GM19452 (cell line): ENCODE results near the gene MAD1L1.
A peak's percentile ranks its signal among the peaks of the same experiment; 100 is the strongest.
"Not testable (repeated sequence)": the region's sequence is repeated elsewhere in the genome, so short reads cannot be mapped to it uniquely, and the experiment has no call there.

Experiments used
- ATAC-seq: cut with Tn5 transposase; IDR thresholded peaks from one replicate; pipeline ENCODE4 v1.9.1; 2021; ENCODE audit not compliant: unreplicated experiment

MAD1L1 gene

DNA sequence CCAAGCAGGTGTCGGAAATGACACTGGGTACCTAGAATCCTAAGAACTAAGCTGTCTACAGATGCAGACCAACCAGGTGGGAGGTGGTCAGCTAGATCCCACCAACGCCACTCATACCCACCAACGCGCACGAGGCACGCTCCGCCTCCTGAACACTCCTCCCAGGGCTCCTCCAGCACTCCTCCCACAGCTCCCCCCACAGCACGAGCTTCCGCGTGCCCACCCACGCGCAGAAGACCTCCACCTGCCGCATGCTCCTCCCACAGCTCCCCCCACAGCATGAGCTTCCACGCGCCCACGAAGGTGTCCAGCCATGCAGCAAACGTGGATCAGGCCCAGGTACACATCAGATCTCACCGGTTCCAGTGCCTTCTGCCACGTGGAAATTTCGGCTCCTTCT is 196.0 kb downstream of the MAD1L1 start:
- ATAC-seq: no peak

DNA sequence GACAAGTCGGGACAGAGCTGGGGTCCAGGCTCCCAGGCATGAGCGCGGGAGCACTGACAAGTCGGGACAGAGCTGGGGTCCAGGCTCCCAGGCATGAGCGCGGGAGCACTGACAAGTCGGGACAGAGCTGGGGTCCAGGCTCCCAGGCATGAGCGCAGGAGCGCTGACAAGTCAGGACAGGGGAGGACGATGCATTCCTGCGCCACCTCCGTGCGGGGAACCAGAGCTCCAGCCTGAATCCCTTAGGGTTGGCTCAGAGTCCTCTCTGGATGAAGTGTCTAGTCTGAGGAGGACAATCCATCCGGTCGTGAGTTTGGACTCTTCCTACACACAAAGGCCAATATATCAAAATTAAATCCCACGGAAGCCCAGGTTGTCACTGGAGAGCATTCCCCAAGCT is 196.5 kb downstream of the MAD1L1 start:
- not testable (repeated sequence) for ATAC-seq

DNA sequence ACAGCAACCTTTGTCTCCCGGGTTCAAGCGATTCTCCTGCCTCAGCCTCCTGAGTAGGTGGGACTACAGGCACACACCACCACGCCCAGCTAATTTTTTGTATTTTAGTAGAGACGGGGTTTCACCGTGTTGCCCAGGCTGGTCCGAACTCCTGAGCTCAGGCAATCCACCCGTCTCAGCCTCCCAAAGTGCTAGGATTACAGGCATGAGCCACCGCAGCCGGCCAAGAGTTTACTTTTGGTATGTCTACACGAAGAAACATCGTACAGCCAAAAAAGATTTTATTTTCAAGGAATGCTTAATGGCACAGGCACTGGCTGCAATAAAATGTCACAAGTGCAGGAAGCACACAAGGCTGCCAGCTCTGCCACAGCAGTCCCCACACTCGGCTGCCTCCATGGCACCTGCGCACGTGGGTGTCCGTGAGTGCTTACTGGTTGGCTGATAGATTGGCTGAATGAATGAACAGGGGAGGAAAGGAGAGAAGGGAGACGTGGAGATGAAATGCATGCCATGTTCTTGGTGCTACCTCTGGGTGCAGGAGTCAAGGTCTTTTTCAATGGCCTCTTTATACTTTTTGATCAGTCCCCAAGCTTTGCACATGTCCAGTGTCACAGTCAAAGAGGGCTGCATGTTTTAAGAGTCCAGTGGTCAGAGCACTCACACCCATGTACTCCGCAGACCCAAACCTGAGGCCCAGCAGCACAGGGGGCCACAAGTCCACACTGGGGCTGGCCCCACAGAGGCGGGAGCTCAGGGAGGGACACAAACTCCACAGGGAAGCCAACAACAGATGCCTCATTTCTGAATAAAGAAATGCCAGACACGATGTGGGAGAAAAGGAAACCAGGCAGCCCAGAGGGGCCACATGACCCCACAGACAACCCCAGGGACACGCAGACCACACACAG is 198.2 kb downstream of the MAD1L1 start:
- ATAC-seq: no peak

DNA sequence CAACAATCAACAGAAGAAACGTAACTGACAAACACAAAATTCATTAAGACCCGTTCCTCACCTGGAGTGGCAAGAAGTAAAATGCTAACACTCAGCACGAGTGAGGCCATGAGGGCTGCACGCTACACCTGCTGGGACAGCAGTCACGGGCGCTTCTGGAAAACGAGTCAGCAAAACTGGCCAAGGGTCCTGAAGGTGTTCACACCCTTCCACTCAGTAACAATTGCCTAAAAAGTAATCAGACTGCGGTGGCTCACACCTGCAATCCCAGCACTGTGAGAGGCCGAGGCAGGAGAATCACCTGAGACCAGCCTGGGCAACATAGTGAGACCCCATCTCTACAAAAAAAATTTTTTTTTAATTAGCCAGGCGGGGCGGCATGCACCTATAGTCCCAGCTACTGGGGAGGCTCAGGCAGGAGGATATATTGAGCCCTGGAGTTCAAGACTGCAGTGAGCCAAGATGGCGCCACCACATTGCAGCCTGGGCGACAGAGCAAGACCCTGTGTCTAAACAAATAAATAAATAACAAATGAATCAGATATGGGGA is 199.1 kb downstream of the MAD1L1 start:
- ATAC-seq: no peak

DNA sequence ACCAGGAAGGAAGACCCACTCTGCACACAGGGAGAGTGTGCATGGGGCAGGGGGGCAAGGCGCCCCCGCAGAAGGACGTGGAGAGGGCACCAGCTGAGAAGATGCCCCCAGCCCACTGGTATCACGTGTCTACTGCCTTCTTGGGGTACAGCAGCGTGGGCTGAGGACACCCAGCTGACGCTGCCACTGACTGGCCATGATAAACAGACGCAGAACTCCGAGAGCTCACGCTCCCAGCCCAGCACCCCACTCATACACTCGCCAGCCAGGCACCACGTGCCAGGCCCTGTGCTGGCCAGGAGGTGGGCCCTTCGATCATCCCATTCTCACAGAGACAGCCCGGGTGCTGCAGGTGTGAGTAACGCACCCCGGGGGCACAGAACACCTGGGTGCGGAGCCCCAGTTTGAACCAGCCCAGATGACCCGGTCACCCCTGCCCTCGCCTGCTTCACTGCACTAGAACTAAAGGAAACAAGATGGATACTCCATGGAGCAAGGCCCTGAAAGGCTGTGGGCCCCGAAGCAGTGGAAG is 199.8 kb downstream of the MAD1L1 start:
- no peak for ATAC-seq

DNA sequence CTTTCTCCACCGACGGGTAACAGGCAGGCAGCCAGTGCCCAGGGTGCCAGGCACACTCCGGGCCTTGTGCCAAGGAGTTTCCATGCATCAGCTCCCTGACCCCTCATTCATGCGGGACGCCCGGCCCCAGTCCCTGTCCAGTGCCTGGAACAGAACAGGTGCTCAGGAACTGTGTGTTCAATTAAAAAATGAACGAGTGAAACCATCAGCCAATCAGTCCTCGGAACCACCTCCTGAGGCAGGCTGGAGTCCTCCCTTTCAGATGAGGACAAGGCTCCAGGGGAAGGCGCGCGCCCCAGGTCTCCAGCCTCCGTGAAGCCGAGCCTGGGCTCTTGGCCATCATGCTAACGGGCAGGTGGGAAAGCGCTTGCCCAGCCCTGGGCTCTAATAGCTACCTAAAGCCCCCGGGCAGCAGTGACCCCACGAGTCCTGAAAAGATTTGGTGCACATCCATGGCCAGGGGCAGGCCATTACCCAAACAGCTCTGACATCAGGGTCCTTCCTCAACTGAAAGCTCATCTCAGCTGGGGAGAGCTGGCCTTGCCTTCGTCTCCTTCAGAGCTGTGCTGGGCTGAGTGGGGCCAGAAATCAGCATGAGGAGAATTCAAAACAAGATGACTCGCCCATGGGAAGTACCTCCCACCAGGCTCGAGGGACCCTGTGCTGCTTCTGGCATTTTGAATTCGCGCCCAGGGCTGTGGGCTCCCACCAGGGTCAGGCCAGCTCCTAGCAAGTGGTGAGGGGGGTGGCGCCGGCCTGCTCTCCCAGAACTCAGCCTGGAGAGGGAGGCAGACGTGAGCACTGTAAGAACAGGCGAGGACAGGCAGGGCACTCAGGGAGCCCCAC is 200.5 kb downstream of the MAD1L1 start:
- ATAC-seq: no peak

DNA sequence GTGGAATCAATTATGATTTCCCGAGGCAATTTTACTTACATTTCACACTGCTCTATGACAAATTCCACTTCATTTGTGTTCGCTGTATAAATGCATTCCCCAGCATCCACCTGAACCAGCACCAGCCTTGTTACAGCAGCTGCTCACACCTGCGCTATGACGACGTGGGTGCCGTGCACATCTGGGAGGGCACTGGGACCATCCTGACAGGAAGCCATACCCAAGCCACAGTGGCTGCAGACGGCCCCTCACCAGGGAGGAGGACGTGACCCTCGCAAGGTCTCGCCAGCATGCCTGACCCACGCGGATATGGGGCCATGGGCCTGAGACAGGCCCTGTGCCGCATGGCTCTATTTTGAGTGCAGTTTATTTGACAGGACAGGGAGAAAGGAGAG is 201.3 kb downstream of the MAD1L1 start:
- ATAC-seq: no peak

DNA sequence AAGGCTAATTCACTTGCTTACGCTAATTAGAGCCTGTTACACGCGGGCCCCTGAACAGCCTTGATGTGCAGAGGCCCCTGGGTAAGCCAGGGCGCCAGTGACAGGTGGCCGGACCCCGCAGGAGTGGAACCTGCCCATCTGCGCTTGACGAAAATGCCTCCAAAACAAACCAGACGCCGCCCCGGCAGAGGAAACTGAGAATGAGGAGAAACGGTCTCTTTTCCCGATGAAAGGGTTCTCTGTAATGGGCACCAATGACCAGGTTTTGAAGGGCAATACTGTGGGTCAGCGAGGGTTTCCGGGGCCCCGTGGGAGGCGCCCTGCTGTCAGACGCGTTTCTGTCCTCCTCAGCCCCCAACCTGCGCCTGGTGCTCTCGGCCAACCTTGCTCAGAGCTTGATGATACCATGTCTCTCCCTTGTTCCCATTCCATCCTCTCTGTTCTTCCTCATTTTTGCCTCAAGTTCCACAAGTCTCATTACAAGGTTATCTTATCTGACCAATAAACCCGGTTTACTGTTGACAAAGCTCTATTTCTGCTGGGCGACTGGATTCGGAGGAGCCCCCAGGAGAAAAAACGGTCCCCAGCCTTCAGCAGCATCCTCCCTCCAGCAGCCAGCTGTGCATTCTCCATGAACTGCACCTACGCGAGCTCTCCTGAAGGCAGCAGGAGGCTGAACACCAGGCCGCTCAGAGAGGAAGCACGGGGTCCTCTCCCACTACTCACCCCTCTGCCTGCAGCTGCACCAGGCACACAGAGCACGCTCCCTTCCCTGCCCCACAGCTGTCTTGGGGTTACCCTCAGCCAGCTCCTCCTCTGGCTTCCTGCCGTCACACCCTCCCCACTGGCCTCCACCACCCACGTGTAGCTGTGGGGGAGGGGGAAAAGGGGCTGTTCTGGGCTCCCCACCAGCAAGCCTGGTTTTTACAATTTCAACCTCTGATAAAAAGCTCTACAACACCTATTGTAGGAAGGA is 202.0 kb downstream of the MAD1L1 start:
- ATAC-seq: no peak

DNA sequence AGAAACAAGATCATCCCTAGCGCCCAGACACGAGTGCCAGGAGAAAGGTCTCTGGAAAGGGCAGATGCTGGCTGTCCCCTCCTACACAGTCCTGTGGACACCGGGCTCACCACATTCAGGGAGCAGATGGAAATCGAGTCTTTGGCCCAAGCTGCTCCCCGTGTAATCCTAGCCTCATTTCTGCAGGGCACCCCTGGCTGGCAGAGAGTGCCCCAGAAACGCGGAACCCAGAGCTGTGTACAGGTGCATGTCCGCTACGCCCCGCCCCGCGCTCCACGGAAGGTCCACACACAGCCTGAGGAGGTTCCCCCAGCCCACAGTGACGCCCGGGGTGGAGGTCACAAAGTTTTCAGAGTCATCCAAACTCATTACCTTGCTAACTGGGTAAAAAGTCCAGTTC is 202.8 kb downstream of the MAD1L1 start:
- no peak for ATAC-seq

DNA sequence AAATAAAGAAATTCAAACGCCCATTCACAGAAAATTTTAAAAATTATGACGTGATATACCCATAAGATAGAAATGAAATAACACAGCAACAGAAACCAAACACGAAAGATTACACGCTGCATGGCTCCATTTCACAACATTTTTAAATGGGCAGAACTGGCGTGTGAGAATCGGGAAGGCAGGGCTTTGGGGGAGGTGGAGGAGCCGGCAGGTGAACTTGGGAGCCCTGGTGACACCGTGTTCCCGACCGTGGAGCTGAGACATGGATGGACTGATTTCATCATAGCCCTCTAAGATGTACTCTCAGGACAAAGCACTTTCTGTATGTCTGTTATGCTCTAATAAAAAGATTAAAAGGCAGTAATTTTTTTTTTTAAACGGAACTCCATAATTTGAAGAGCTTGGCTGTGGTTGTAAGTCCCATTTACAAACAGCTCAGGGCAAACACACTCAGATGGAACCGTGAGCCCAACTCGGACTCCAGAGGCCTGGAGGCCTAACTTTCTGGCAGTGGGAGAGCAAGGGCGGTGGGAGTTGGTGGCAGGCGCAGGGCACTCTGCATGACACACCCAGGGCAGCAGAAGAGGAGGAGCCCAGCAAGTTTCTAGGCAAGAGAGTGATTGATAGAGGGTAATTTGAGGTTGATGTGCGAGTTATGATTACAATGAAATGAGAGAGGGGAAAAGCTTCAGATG is 203.4 kb downstream of the MAD1L1 start:
- ATAC-seq: no peak

DNA sequence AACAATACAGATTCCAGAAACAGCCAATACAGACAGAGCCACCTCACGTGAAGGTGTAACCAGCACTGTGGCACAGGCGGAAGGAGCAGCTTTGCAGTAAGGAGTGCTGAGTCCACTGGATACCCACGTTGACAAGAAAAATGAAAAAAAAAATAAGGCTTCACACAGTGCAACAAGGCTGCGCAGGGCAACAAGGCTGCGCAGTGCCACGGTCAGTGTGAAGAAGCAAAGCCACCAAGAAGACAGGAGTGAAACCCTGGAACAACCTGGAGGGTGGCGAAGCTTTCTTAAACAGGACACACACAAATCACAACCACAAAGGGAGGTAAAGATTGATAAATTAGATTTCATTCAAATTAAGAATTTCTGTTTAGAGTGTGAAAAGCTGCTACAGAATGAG is 204.0 kb downstream of the MAD1L1 start:
- ATAC-seq: no peak

DNA sequence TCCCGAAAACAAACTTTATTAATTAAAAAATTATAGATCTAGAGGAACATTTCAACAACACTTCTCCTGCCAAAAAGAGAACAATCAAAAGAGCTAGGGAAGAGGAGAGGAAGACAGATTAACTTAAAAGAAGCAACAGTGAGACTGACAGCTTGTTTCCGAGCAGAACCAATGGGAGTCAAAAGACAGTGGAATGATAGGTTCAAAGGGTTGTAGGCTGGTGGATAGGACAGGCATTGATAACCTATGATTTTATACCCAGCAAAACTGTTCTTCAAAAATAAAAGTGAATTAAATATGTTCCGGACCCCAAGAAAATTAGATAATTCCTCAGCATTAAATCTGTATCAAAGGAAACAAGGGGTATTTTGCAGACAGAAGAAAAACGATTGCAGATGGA is 207.6 kb downstream of the MAD1L1 start:
- ATAC-seq: no peak

DNA sequence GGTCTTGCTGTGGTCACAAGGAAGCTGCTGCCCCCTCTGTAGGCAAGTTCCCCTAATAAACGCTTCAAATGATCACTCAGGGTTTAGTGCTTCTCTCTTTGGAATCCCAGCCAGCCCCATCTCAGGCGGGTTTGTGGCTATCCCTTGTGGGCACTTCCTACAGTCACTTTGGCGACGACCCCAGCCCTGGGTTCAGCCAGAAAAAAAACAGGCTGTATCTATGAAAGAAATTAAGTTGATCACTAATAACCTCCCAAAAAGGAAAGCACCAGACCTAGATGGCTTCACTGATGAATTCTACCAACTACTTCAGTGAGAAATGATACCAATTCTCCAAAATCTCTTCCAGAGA is 208.2 kb downstream of the MAD1L1 start:
- ATAC-seq: no peak

DNA sequence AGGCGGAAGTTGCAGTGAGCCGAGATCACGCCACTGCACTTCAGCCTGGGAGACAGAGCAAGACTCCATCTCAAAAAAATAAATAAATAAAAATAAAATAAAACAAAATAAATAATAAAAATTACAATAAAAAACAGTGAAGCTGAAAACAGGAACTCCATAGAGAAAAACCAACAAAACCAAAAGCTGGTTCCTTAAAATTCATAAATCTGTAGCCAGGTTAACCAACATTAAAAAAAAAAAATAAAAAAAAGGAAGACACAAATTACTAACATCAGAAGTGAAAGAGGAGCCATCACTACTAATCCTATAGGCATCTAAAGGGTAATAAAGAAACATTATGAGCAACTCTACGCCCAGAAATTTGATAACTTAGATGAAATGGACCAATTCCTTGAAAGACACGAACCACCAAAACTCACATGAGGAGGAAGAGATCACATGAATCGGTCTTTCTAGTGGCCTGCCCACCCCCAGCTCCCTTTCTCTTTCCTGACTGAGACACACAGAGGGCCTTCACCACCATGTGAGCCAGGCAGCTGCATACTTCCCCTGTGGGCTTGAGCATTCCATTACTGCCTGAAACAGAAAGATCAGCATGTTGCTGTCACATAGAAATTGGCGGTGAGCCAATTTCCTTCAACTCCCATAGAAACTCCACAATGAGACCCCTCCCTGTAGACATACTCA is 208.7 kb downstream of the MAD1L1 start:
- no peak for ATAC-seq

DNA sequence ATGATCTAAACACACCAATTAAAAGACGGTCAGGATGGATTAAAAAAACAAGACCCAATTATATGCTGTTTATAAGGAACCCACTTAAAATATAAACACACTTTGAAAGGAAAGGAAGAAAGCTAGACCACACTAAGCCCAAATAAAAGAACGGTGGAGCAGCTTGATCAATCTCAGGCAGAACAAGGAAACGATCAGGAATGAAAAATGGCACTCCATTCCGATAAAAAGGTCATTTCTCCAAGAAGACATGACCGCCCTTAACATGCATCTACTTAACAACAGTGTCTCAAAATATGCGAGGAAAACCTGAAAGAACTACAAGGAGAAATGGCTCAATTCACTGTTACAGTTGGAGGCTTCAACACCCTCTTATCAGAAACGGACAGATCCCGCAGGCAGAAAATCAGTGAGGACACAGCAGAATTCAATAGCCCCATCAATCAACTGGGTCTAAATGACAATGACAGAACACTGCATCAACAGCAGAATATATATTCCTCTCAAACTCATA is 210.0 kb downstream of the MAD1L1 start:
- ATAC-seq: no peak

DNA sequence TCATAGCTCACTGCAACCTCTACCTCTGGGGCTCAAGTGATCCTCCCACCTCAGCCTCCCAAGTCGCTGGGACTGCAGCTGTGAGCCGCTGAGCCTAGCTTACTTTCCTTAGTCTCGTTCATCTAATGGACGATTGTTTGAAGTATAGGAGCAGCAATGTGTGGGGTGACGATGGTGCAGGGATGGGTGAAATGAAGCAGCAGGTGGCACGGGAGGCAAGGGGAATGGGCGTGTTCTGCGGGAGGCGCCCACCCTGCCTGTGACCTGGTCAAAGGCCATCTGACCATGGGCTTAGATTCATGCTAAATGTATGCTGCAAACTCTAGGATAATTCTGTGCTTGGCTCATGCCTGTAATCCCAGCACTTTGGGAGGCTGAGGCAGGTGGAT is 210.7 kb downstream of the MAD1L1 start:
- no peak for ATAC-seq

DNA sequence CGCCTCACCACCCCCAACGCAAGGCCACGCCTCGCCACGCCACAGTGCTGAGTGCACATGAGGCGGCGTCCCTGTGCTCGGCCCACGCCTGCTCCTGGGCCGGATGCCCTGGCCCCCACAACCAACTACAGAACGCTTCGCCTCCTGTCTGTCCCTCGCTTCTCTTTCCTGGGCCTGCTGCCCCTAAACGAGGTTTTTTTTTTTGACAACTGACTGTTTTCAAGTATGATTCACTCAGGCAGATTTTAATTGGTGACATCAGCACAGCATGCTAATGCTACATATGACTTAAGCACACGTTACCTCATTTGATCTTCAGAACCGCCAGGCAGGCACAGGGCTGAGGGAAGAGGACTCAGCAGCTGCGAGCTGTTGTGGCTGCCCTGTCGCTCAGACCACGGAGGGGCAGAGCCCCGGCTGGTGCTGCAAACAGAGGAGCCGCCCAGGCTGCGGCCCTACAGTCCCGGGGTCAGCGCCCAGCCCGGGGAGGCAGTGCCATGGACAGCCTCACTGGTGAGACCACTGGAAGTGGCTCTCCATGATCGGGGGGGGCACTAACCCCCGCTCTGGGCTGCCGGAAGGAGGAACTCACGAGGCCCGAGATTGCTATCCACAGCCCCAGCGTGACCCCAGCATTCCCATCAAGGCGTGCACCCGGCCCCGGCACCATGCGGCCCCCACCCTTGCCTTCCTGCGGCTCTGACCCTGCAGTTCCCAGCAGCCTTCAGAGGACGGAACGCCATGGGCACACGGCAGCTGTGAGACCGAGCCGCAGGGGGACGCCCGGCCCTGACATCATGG is 212.8 kb downstream of the MAD1L1 start:
- peak; percentile 58 for ATAC-seq

DNA sequence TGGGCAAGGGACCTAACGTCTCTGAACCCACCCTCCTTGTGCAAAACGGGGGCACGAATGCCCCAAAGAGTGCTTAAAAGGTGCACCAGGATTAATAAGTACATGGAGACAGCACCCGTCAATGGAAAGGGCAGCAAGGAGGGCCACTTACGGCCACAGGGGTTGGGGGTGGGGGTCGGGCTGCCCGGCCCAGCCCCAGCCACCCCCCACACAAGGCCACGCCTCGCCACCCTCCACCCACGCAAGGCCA is 213.4 kb downstream of the MAD1L1 start:
- ATAC-seq: no peak
